Caco-2 (cell line): ENCODE results near the gene RAB43. TPM values are rescaled to one million over a fixed set of nuclear protein-coding genes. Genes with fewer than 3 reads are reported as not detected.

Experiments used
- BruUV-seq: library from RNA; stranded (reverse); fragments of 400-500 nt; replicated peaks from 2 replicates; lab custom pipeline; 2021; lab: Mats Ljungman, UMichigan
- CTCF ChIA-PET: fragments of 300-600 bp; sonication (Branson Sonifier 250); formaldehyde crosslinking; loops from one replicate; lab custom pipeline; 2022; ENCODE audit warnings: antibody characterized with exemption; lab: Charles Lee
- POLR2A ChIA-PET: fragments of 300-600 bp; sonication (Branson Sonifier 250); formaldehyde crosslinking; loops from one replicate; lab custom pipeline; 2022; ENCODE audit warnings: antibody characterized with exemption; lab: Charles Lee
- DNase-seq, 2 experiments: peaks; one replicate each; pipeline versions ENCODE4 v3.0.0 to v3.0.0-alpha.2; 2020 to 2022
- H3K27me3 ChIP-seq: replicated peaks from 2 replicates; pipeline ENCODE4 v1.6.0; 2011; ENCODE audit warnings: low read length; ENCODE audit not compliant: control insufficient read depth, insufficient read depth
- H3K36me3 ChIP-seq: 2 replicates; pipeline ENCODE4 v1.5.1; 2011; ENCODE audit warnings: low read length; ENCODE audit not compliant: control insufficient read depth, insufficient read depth
- H3K4me1 ChIP-seq: fragments of 250-450 bp; sonication (Bioruptor Pico); 2 replicates; pipeline ENCODE4 v1.5.1; 2020; ENCODE audit warnings: mild to moderate bottlenecking
- H3K4me3 ChIP-seq: 2 replicates; pipeline ENCODE4 v1.5.1; 2011; ENCODE audit warnings: low read depth, mild to moderate bottlenecking, control low read depth, low read length
- H3K9me3 ChIP-seq: fragments of 250-450 bp; sonication (Bioruptor Pico); 2 replicates; pipeline ENCODE4 v1.5.1; 2020; ENCODE audit warnings: mild to moderate bottlenecking, moderate library complexity
- H3K27ac Mint-ChIP-seq: one replicate; pipeline ENCODE4 v1.8.0; 2022; ENCODE audit warnings: mixed read lengths; ENCODE audit not compliant: unreplicated experiment
- H3K27me3 Mint-ChIP-seq: one replicate; pipeline ENCODE4 v1.8.0; 2022; ENCODE audit warnings: mixed read lengths; ENCODE audit not compliant: insufficient read depth, unreplicated experiment
- H3K36me3 Mint-ChIP-seq: one replicate; pipeline ENCODE4 v1.8.0; 2022; ENCODE audit warnings: mild to moderate bottlenecking, mixed read lengths; ENCODE audit not compliant: insufficient read depth, unreplicated experiment
- H3K4me1 Mint-ChIP-seq: one replicate; pipeline ENCODE4 v1.8.0; 2022; ENCODE audit warnings: low read depth, mixed read lengths; ENCODE audit not compliant: unreplicated experiment
- H3K4me3 Mint-ChIP-seq: one replicate; pipeline ENCODE4 v1.8.0; 2022; ENCODE audit warnings: mild to moderate bottlenecking, moderate library complexity, mixed read lengths; ENCODE audit not compliant: unreplicated experiment
- H3K9me3 Mint-ChIP-seq: one replicate; pipeline ENCODE4 v1.8.0; 2022; ENCODE audit warnings: mixed read lengths; ENCODE audit not compliant: unreplicated experiment
- intact Hi-C: fragments of 100-400 bp; cut with micrococcal nuclease; formaldehyde crosslinking; loops from one replicate; pipeline ENCODE4 v1.10.0; 2022; ENCODE audit not compliant: unreplicated experiment
- total RNA-seq: library from RNA; stranded (reverse); gene quantifications from 2 replicates; pipeline ENCODE4 v1.2.3, GENCODE V29; 2022
- TF ChIP-seq, protein P1 (sequence below), 2 experiments: fragments of 200-600 bp in 1 of 2; IDR thresholded peaks; 1 replicate in 1 of 2; 2 replicates in 1 of 2; pipeline versions ENCODE4 v1.5.1 to v1.8.0; 2011 to 2022; ENCODE audit warnings: antibody characterized with exemption in 1 of 2, control low read depth in 1 of 2, inconsistent platforms in 1 of 2, low read depth in 1 of 2, low read length in 1 of 2, mild to moderate bottlenecking in 1 of 2, moderate library complexity in 1 of 2; ENCODE audit not compliant: insufficient read depth in 1 of 2, severe bottlenecking in 1 of 2, unreplicated experiment in 1 of 2

The RAB43 gene
- total RNA-seq, 1 experiment from 2014 or later: 12.3 TPM

DNA sequence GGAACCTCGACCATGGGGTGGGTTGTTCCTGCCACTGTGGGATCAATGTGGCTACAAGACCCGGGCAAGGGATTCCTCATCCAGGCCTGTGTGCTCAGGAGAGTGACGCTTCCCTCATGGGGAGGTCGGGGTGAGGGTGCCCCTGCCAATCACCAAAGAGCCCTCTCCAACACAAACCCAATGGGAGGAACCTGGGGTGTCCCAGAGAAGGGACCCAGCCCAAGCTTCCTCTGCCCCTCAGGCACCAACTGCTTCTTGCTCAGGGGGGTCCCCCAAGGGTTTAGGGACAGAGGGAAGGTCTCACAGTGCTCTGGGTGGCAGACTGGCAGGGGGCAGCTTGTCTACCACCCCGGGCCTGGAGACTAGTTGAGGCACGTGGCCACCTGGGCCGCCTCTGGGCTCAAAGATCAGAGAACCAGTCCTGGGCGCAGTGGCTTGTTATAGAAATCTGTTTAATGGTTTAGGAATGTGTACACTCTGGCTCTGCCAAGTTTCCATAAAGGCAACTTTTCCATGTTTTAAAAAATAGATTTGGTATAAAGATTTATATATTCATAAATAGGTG is 34.4 kb downstream of the RAB43 start:
- BruUV-seq: no TSS peak

DNA sequence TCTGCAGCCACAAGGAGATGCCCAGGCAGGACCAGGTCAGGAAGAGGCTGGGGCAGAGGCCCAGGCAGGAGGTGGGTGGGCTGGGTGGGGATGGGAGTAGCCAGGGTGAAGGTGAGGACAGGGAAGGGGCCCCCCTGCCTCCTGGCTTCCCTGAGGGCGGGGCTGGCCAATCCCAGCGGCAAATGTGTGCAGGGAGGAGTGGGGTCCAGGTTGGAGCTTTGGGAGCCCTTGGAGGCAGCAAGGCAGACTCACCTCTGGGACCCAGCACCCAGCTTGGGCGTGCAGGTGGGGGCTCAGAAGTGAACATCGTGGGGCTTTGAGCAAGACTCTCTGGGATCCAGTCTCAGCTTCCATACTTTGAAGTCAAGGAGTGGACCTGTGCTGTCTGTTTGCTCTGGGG is 35.8 kb downstream of the RAB43 start:
- DNase-seq: no peak
- no TSS peak for BruUV-seq
- CTCF ChIA-PET: no interaction called here

More for the DNA sequence above, 34.4 kb downstream of the RAB43 start:
- Histone ChIP-seq H3K9me3 (no peaks in the 10 kb centered on the region), H3K36me3 (no peaks in the 10 kb centered on the region), H3K4me3 (no peak overlapping the region), H3K27me3 (no peaks in the 10 kb centered on the region), H3K4me1 (no peaks in the 10 kb centered on the region)
- no peak for DNase-seq
- Mint-ChIP-seq H3K27me3 (no peaks in the 10 kb centered on the region), H3K36me3 (no peaks in the 10 kb centered on the region), H3K9me3 (no peaks in the 10 kb centered on the region), H3K27ac (no peak overlapping the region), H3K4me1 (no peaks in the 10 kb centered on the region), H3K4me3 (no peak overlapping the region)
- CTCF ChIA-PET: interaction anchor here (0.5 kb wide), 1 partner anchor 29 kb away, joined by 5 read pairs; no protein-coding TSS in a partner anchor
- POLR2A ChIA-PET: no interaction called here
- TF ChIP-seq, protein P1, sequence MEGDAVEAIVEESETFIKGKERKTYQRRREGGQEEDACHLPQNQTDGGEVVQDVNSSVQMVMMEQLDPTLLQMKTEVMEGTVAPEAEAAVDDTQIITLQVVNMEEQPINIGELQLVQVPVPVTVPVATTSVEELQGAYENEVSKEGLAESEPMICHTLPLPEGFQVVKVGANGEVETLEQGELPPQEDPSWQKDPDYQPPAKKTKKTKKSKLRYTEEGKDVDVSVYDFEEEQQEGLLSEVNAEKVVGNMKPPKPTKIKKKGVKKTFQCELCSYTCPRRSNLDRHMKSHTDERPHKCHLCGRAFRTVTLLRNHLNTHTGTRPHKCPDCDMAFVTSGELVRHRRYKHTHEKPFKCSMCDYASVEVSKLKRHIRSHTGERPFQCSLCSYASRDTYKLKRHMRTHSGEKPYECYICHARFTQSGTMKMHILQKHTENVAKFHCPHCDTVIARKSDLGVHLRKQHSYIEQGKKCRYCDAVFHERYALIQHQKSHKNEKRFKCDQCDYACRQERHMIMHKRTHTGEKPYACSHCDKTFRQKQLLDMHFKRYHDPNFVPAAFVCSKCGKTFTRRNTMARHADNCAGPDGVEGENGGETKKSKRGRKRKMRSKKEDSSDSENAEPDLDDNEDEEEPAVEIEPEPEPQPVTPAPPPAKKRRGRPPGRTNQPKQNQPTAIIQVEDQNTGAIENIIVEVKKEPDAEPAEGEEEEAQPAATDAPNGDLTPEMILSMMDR (IDR thresholded peaks at IDR 0.05; ENCODE audit: insufficient read depth in 1 of 2, low read depth in 1 of 2, low read length in 1 of 2, severe bottlenecking in 1 of 2, unreplicated experiment in 1 of 2): no peak
- intact Hi-C loops: no loop called here

DNA sequence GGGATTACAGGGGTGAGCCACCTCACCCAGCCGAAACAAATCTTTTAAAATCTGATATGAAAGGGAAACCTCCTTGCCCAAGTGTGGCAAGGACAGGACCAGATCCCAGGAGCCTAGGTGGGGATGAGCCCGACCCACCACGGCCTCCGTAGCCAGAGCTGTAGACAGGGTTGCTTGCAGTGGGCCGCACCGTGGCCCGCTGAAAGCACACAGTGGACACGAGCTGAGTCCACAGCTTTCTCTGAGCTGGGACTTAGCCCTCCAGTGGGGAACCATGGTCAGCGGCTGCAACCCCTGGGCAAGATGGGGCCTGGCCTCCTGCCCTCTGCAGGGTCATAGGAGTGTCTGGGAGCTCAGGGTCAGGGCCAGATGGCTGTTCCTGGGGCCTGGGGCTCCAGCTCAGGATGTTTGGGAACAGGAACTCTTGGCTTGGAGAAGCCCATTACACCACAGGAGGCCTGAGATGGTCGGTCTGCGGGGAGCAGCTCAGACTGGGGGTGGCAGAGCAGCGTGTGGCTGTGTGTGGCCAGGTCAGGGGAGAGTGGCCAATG is 36.4 kb downstream of the RAB43 start:
- H3K4me3 ChIP-seq: no peak overlapping the region
- POLR2A ChIA-PET: no interaction called here
- CTCF ChIA-PET: interaction anchor here (1.4 kb wide), 1 partner anchor 32 kb away, joined by 6 read pairs; no protein-coding TSS in a partner anchor
- H3K4me3 Mint-ChIP-seq: no peak overlapping the region
- peak overlapping the region; percentile 53 for H3K27ac Mint-ChIP-seq
- H3K27me3 ChIP-seq: no peaks in the 10 kb centered on the region
- no peak for DNase-seq
- H3K9me3 Mint-ChIP-seq: no peaks in the 10 kb centered on the region
- no peaks in the 10 kb centered on the region for H3K36me3 Mint-ChIP-seq
- no TSS peak for BruUV-seq
- H3K9me3 ChIP-seq: no peaks in the 10 kb centered on the region
- intact Hi-C loops: no loop called here
- H3K4me1 Mint-ChIP-seq: no peaks in the 10 kb centered on the region
- no peaks in the 10 kb centered on the region for H3K36me3 ChIP-seq
- no peaks in the 10 kb centered on the region for H3K4me1 ChIP-seq
- no peaks in the 10 kb centered on the region for H3K27me3 Mint-ChIP-seq
- TF ChIP-seq, protein P1 (IDR thresholded peaks at IDR 0.05; ENCODE audit: insufficient read depth in 1 of 2, low read depth in 1 of 2, low read length in 1 of 2, severe bottlenecking in 1 of 2, unreplicated experiment in 1 of 2): no peak

More for the DNA sequence above, 35.8 kb downstream of the RAB43 start:
- no peaks in the 10 kb centered on the region for H3K9me3 ChIP-seq
- no peak overlapping the region for H3K4me3 ChIP-seq
- no peaks in the 10 kb centered on the region for H3K27me3 ChIP-seq
- Mint-ChIP-seq H3K27ac (peak overlapping the region; percentile 53), H3K27me3 (no peaks in the 10 kb centered on the region), H3K4me3 (no peak overlapping the region), H3K36me3 (no peaks in the 10 kb centered on the region), H3K9me3 (no peaks in the 10 kb centered on the region), H3K4me1 (no peaks in the 10 kb centered on the region)
- no peaks in the 10 kb centered on the region for H3K4me1 ChIP-seq
- intact Hi-C loops: no loop called here
- POLR2A ChIA-PET: no interaction called here
- no peaks in the 10 kb centered on the region for H3K36me3 ChIP-seq
- TF ChIP-seq, protein P1 (IDR thresholded peaks at IDR 0.05; ENCODE audit: insufficient read depth in 1 of 2, low read depth in 1 of 2, low read length in 1 of 2, severe bottlenecking in 1 of 2, unreplicated experiment in 1 of 2): no peak
